Right atrium auricular region (tissue), 2 donors: ENCODE measurements around the gene PERM1. TPM values are rescaled to one million over a fixed set of nuclear protein-coding genes. Genes with fewer than 3 reads are reported as not detected.

ENCODE experiments used
- DNase-seq: peaks from one replicate; pipeline ENCODE4 v3.0.0-alpha.2; 2019; ENCODE audit warnings: low spot score
- H3K27ac ChIP-seq, 2 donors: fragments of 200-600 bp; sonication (generic); 1 replicate in 1 of 2; 2 replicates in 1 of 2; pipeline ENCODE4 v1.5.1; 2016 to 2019
- H3K27me3 ChIP-seq, 2 donors: fragments of 200-600 bp; sonication (generic); one replicate each; pipeline versions ENCODE4 v1.5.1 to v1.6.0; 2017 to 2019
- H3K36me3 ChIP-seq: fragments of 200-600 bp; sonication (generic); one replicate; pipeline ENCODE4 v1.5.1; 2016
- H3K4me1 ChIP-seq, 2 donors: fragments of 200-600 bp; sonication (generic); one replicate each; pipeline versions ENCODE4 v1.5.1 to v1.6.0; 2017 to 2019
- H3K4me3 ChIP-seq, 2 donors: fragments of 200-600 bp; sonication (generic); 1 replicate in 1 of 2; 2 replicates in 1 of 2; pipeline ENCODE4 v1.5.1; 2017 to 2019; ENCODE audit warnings: mild to moderate bottlenecking in 1 of 2, moderate library complexity in 1 of 2
- H3K9me3 ChIP-seq, 2 donors: fragments of 200-600 bp; sonication (generic); one replicate each; pipeline ENCODE4 v1.5.1; 2019
- total RNA-seq, 2 donors: library from RNA; depleted of rRNA; stranded (reverse); fragments of >200 nt; gene quantifications; one replicate each; pipeline ENCODE4 v1.1.0, GENCODE V29; 2016
- TF ChIP-seq, protein P1 (sequence below), 2 donors: fragments of 200-600 bp; sonication (generic); IDR thresholded peaks; one replicate each; pipeline ENCODE4 v1.5.1; 2019; ENCODE audit warnings: antibody characterized with exemption in 2 of 2

Gene PERM1
- total RNA-seq, 2 donors from 2014 or later, result 22.0 to 61.8 TPM

- peak overlapping the region in 1 of 2 donors; percentile 25 for H3K4me3 ChIP-seq
These were observed 2.0 kb upstream of the PERM1 start for GRCh38 chr1:983798-984475.

DNA sequence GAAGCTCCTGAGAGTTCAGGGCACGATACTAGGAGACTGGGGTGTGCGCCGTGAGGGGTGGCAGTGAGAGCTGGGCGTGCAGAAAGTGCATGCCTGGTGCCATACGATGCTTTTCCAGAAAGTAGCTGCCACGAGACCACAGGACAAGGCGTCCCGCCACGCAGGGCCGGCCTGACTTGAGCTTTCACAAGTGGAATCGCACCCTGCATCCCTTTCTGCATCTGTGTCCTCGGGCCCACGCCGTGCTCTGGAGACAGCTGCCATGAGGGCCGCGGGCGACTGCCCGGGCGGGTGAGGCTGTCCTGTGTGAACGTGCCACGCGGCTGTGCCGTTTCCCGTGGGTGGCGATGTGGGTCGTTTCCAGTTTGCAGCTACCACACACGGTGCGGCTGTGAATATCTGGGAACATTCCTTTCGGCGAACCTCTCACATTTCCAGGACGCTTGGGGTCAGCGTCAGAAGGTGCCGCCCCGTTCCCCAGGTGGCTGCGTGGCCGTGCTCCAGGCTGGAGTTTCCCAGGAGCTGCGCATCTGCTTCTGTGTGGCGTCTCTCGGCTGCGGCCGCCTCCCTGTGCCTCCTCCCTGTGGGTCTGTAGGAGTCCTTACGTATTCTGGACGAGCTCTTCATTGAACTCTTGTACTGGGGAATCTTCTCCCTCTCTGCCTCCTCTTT is 1.0 kb upstream of the PERM1 start:
- H3K9me3 ChIP-seq, result no peaks in the 10 kb centered on the region
- no peak overlapping the region for H3K4me3 ChIP-seq
- TF ChIP-seq, protein P1, sequence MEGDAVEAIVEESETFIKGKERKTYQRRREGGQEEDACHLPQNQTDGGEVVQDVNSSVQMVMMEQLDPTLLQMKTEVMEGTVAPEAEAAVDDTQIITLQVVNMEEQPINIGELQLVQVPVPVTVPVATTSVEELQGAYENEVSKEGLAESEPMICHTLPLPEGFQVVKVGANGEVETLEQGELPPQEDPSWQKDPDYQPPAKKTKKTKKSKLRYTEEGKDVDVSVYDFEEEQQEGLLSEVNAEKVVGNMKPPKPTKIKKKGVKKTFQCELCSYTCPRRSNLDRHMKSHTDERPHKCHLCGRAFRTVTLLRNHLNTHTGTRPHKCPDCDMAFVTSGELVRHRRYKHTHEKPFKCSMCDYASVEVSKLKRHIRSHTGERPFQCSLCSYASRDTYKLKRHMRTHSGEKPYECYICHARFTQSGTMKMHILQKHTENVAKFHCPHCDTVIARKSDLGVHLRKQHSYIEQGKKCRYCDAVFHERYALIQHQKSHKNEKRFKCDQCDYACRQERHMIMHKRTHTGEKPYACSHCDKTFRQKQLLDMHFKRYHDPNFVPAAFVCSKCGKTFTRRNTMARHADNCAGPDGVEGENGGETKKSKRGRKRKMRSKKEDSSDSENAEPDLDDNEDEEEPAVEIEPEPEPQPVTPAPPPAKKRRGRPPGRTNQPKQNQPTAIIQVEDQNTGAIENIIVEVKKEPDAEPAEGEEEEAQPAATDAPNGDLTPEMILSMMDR (IDR thresholded peaks at IDR 0.05), result no peak
- peak overlapping the region; percentile 91 to 93 for H3K27ac ChIP-seq
- no peak for DNase-seq
- no peaks in the 10 kb centered on the region for H3K27me3 ChIP-seq
- H3K4me1 ChIP-seq, result peaks cover 0 to 45% of the 10 kb centered on the region in 2 donors
- H3K36me3 ChIP-seq, result peaks cover 15% of the 10 kb centered on the region

More at GRCh38 chr1:983798-984475, 2.0 kb upstream of the PERM1 start:
- Histone ChIP-seq H3K36me3 (peaks cover 9% of the 10 kb centered on the region), H3K9me3 (no peaks in the 10 kb centered on the region), H3K27ac (peak overlapping the region in 1 of 2 donors; percentile 91), H3K4me1 (peaks cover 0 to 35% of the 10 kb centered on the region in 2 donors), H3K27me3 (no peaks in the 10 kb centered on the region)
- no peak for DNase-seq
- TF ChIP-seq, protein P1 (IDR thresholded peaks at IDR 0.05), result peak; percentile 97 to 99

- Histone ChIP-seq H3K4me3 (peak overlapping the region; percentile 33 to 41), H3K27me3 (no peaks in the 10 kb centered on the region), H3K4me1 (peaks cover 0 to 46% of the 10 kb centered on the region in 2 donors), H3K27ac (peak overlapping the region; percentile 91 to 93), H3K9me3 (no peaks in the 10 kb centered on the region), H3K36me3 (peaks cover 15% of the 10 kb centered on the region)
- TF ChIP-seq, protein P1 (IDR thresholded peaks at IDR 0.05), result no peak
- no peak for DNase-seq
These were observed 370 bp downstream of the PERM1 start for GRCh38 chr1:981491-981954.

DNA sequence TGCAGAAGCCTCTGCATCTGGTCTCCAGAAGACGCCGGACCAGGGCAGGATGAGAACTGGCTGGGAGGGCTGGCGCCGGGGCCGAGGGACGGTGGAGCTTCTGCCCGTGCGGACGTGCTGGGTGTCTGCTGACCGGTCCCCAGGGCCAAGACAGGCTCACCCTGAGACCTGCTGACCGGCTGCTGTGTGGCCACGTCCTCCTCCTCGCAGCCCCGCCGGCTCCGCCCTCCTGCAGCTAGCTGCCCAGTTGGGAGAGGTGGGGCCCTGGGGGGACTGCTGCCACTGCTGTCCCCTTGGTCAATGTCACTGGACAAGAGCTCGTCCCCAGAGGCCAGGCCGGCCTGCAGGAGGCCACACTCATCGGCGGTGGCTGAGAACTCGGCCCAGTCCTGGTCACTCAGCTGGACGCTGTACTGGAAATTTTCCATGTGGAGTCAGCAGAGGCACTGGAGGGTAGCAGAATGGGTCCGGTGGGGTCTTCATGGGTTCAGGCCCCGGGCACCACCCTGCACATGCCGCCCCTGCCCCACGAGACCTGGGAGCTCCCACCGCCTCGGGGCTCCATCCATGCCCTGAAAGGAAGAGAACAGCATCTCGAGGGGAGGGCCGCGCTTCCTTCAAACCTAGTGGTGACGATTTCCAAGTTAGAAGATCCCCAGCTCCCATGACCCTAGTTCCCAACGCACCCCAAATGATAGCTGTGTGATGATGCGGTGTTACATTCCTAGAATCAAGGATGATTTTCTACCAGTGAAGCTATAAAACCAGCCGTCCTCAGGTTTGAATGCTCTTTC is 1.1 kb downstream of the PERM1 start:
- TF ChIP-seq, protein P1 (IDR thresholded peaks at IDR 0.05), result no peak
- Histone ChIP-seq H3K27me3 (no peaks in the 10 kb centered on the region), H3K27ac (peak overlapping the region; percentile 91 to 93), H3K4me1 (peaks cover 0 to 53% of the 10 kb centered on the region in 2 donors), H3K36me3 (peaks cover 15% of the 10 kb centered on the region), H3K4me3 (peak overlapping the region; percentile 34 to 41), H3K9me3 (no peaks in the 10 kb centered on the region)
- no peak for DNase-seq

DNA sequence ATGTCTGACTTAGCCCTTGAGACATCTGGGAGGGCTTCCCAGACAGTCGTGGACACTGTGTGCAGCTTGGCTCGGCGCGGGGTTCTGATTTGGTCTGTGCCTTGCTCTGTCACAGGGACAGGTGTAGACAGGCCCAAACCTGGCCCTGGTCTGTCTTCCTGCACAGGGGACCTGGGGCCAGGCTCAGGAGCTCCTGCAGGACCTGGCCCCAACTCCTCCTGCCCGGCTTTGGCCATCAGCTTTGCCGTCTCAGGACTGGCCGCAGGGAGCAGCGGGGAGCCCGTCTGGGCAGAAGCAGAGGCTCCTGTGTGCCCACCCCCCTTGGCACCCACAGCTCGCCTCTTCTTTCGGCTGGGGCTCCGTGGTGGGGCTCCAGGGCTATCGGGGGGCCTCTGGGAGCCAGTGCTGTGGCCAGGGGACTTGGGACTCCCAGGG is 1.7 kb downstream of the PERM1 start:
- DNase-seq, result no peak
- Histone ChIP-seq H3K9me3 (no peaks in the 10 kb centered on the region), H3K36me3 (peaks cover 15% of the 10 kb centered on the region), H3K27me3 (no peaks in the 10 kb centered on the region), H3K4me1 (peaks cover 0 to 55% of the 10 kb centered on the region in 2 donors), H3K27ac (peak overlapping the region; percentile 91 to 93), H3K4me3 (peak overlapping the region; percentile 34 to 41)
- TF ChIP-seq, protein P1 (IDR thresholded peaks at IDR 0.05), result no peak
